CD4-positive, alpha-beta T cell treated with Interleukin-17A for 1 hour (primary cell): ENCODE results near the gene ANKRD49.
A peak's percentile ranks its signal among the peaks of the same experiment; 100 is the strongest.
"Not testable (repeated sequence)": the region's sequence is repeated elsewhere in the genome, so short reads cannot be mapped to it uniquely, and the experiment has no call there.

Experiments used
- DNase-seq: peaks from one replicate; pipeline ENCODE4 v3.0.0-alpha.2; 2020

Gene ANKRD49, protein sequence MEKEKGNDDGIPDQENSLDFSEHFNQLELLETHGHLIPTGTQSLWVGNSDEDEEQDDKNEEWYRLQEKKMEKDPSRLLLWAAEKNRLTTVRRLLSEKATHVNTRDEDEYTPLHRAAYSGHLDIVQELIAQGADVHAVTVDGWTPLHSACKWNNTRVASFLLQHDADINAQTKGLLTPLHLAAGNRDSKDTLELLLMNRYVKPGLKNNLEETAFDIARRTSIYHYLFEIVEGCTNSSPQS

DNA sequence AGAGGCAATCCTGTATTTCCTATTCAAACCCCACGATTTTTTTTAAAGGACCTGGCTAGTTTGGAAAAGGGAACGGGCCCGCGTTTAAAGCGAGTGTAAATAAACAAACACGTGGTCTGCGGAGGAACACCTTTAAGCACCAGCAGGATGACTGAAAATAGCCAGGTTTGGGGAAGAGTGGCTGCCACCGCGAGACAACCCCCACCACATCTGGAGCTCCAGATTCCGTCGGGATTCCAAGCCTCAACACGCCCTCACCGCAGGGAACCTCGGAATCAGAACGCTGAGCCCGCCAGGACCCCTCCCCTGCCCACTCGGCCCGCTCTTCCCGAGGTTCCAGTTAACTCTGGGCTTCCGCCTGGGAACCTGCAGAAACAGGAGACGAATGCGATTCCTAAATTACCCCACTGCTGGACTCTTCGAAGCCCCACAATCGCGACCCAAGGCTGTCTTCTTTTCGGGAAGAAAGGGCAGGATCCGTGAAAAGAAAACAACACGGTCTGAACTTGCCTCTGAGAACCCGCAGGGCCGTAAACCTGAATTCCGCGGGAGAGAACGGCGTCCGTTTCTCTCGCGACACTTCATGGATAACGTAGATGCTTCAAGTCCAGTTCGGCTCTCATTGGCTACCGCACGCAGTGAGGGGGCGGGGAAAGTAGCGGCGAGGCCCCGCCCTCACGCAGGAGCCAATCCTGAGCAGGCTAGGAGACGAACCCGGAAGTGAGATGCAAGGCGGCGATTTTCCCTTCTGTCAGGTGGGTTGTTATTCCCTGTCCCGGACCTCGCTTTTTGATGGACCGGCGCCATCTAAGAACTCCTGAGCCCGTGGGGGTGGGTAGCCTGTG, at the start of gene ANKRD49, which contains the start of gene MRE11:
ANKRD49 (plus strand) TSS at position 704 of the 845 bp plus-strand sequence. CDS start 2,710 bp downstream, outside the sequence.
MRE11 (minus strand) TSS at position 564 of the 845 bp plus-strand sequence. CDS start 1,043 bp downstream, outside the sequence.
- DNase-seq = peak; percentile 97

DNA sequence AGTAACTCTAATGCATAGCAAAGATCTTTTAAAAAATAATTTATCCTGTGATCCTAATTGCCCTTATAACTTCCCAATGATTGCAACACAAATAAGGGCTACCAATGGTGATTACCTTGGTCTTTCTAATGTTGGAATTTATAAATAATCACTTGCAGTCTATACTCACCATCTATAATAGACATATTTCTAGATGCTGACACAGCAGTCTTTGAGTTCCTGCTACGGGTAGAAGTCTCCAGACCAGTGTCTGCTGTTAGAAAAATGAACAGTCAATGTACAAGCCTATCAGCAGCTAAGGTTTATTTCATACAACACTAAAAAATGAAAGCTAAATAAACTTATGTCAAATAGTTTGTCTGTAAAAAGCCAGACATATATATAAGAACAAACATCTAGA, 48.1 kb upstream of the ANKRD49 start:
- no peak for DNase-seq

DNA sequence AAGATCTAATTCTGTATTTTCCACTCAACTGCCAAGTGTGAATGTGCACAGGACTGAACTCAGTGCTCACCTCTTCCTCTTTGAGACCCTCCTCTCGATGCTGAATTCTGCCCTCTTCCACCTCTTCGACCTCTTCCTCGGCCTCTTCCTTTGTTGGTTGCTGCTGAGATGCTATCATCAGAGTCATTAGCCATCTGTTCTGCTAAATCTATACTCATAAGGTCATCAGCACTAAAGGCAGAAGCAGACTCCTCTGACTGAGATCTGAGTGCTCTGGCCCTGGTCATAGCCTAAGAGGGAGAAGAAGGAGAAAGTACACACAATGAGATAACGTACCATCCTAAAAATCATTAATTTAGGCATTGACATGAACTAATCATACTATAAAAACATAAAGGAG, 46.6 kb upstream of the ANKRD49 start:
- no peak for DNase-seq

DNA sequence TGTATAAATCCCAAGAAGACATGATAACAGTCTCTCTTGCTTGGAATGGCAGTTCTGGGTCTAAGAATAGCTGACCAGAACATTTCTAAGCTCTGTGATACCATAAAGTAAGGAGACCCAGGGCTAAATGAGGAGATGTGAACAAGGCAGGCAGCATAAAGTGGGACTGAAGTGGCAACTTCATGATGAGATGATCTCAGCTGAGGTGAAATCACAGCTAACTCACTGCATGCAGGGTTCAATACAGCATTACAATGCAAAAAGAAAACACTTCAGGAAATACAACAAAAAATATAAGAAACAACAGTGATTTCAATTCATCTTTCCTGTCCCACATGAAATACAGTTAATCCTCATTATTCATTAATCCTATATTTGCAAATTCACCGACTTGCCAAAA, 44.8 kb upstream of the ANKRD49 start:
- no peak for DNase-seq

DNA sequence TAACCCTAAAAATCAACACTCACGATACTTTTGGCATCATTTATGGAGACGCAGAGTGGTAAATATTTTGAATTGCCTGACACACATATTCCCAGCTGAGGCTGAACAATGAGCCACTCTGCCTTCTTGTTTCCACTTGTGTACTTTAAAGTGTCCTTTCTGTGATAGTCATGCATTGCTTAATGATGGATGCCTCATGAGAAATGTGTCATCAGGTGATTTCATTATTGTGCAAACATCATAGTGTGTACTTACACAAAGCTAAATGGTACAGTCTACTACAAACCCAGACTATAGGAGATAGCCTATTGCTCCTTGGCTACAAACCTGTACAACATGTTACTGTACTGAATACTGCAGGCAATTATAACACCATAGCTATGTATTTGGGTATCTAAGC, 44.3 kb upstream of the ANKRD49 start:
- DNase-seq = no peak

DNA sequence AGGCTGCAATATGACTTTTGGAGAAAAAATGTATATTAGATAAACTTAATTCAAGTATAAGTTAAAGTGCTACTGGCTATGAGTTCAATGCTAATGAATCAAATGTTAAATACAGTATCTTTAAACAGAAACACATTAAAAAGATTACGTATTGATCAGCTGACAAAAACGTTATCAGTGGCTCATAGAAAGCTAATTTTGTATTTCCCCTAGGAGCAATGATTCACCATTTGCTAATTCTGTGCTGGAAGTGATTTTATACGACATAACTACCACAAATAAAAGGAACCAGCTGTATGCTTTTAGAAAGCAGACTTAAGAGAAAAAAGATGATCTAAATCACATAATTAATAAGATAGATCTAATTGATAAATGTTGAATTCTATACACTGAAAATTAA, 43.7 kb upstream of the ANKRD49 start:
- no peak for DNase-seq

DNA sequence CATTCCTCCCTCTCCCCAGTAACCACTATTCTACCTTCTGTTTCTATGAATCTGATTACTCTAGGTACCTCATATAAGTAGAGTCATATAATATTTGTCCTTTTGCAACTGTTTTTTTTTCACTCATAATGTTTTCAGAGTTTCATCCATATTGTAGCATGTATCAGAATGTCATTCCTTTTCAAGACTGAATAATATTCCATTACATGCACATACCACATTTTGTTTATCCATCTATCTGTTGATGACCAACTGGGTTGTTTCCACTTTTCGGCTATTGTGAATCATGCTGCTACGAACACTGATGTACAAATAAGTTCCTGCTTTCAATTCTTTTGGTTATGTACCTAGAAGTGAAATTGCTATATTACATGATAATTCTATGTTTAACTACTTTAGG, 40.8 kb upstream of the ANKRD49 start:
- DNase-seq = no peak

DNA sequence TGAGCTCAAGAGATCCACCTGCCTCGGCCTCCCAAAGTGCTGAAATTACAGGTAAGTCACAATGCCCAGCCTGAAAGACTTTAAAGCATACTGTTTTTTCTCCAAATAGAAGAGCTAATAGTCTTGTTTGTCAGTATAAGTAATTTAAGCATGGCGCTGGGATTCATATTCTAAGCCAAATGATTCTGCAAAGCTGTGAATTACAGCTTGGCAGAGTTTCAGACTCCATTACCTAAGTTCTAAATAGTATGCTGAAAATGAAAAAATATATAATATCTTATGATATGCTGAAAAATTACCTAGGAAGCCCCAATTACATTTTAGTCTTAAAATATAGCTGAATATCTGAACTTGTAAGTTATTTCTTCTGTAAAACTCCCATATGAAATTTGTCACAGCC, 39.5 kb upstream of the ANKRD49 start:
- DNase-seq = no peak

DNA sequence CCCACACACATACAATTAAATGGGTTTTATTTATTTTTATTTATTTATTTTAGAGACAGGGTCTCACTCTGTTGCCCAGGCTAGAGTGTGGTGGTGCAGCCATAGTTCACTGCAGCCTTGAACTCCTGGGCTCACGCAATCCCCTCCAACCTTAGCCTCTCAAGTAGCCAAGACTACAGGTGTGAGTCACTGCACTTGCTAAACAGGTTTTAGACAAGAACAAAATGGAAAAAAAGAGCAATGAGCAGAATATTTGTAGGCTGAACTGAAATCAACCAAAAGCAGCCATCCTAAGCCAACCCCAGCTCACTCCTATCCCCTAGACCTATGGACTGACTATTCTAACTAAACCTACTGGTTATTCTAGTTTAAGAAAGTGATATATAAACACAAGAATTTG, 37.9 kb upstream of the ANKRD49 start:
- DNase-seq = no peak

DNA sequence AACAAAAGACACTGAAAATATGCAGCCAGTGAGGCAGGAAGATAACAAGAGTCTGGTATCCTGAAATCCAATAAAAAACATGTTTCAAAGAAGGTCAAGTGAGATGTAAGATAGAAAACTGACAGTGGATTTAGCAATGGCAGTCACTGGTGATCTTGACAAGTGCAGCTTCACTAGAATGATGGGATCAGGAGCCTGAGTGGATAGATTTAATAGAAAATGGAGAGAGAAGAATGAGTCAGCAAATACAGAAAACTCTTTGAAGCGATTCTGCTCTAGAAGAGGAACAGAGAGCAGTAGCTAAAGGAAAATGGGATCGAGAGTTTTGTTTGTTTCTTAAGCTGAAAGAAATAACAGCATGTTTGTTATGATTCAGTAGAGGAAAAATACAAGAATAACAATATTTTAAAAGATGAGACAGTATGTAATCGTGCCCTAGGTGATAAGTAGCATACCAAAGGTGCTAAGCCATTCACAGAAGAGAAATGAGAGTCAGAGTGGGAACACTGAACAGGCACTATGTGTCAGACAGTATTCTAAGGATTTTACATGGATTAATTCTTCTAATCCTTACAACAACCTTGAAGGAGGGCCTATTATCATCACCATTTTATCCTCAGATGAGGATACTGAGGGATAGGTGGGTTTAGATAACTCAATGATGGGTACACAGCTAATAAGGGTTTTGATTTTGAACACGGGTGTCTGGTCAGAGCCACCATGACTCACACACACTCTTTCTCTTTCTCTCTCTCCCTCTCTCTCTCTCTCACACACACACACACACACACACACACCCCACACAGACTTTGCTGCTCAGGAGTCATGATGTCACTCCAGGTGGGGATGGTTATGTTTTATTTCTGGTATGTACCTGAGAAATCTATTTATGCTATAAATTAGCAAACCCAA, 36.4 kb upstream of the ANKRD49 start:
- no peak for DNase-seq

DNA sequence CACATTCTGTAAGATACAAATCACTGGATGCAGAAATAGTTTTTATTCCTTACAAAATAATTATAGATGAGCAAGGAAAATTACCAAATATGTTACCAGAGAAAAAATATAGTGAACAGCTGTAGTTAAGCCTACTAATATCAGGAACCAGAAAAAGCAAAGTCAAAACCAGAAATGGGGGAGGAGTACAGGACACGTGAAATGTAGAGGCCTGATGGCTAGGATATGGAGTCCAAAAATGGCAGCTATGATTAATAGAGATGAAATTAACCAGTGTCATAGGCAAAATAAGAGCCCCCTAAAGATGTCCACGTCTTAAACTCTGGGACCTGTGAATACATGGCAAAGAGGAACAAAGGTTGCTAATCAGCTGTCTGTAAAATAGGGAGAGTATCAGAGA, 34.2 kb upstream of the ANKRD49 start:
- no peak for DNase-seq

DNA sequence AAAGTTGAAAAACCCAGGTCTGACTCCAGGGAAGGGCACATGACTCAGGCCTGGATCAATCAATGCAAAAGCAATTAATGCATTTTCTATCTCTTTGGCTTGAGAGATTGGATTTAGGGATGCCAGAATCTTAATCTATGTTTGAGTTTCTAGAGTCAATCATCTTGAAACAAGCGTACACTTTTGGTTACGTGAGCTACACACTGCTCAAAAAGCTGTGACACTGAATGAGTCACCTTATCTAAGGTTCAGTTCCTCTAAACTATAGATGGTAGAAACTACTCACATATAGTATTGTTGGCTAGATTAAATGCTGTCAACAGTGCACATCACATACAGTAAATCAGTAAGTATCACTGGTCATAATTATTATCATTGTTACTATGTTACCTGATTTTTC, 24.4 kb upstream of the ANKRD49 start:
- no peak for DNase-seq

DNA sequence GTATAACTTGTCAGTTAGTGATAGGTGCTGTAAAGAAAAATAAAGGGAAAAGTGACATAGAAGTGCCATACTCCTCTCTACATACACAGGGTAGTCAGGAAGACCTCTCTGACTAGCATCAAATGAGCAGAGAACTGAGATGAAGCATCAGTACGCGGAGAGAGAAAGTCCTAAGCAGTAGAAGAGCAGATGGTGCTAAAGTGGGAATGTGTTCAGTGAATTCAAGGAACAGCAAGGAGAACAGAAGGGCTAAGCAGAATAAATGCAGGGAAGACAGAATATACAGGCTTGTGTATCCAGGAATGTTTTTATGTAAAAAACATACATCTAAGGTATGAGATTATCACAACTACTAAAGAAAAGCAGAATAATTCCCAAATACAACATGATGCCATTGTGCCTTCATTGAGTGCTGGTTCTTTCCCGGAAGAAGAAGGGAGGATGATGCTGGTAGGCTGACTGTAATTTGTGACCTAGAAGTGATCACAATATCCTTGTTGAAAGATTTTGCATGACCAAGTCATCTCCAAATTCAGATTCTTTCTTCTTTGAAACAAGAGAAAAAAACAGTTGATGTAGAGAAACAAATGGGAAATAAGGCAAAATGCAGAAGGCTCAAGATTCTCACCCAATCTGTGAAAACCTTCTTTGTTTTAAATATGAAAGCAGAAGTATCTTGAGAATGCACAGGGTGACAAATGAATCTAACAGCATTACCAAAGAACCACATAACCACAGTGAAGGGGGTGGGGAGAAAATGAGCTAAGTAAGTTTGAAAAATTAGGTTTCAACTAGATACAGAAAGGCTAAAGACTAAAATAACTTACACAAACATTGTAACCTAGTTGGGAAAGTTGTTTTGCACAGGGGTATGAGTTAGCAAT, 20.6 kb upstream of the ANKRD49 start:
- peak; percentile 45 for DNase-seq

DNA sequence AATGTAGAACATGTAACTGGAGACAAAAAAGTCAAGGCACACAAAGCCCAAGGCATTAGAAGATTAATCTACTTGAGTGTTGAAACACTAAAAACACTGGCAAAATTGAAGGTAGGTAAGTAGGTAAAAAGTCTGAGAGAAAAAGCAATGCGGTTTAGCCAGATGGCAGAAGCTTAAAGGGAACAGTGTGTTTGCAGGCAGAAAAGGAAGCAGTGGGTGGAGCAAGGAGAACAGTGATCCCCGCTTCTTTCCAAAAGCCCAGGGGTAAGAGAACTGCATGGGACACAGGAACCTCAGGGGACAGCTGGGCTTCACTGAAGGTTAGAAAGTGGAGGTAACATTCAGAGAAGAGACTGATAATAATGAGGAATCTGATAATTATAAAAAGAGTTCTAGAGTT, 16.2 kb upstream of the ANKRD49 start:
- DNase-seq = no peak

DNA sequence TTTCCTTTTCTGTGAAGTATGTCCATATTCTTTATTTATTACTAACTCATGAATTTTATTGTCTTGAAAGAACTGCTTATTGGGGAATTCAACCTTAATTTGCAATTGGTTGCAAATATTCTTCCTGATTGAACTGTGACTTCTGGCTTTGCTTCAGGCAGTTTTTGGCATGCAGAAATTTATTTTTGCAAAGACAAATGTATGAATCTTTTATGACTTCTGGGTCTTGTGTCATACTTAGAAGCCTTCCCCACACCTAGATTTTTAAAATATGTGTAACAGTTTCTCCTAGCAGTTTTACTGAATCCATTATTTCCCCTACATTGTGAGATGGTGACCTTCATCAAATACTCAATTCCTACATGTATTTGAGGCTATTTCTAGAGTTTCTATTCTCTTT, 12.4 kb upstream of the ANKRD49 start:
- no peak for DNase-seq

DNA sequence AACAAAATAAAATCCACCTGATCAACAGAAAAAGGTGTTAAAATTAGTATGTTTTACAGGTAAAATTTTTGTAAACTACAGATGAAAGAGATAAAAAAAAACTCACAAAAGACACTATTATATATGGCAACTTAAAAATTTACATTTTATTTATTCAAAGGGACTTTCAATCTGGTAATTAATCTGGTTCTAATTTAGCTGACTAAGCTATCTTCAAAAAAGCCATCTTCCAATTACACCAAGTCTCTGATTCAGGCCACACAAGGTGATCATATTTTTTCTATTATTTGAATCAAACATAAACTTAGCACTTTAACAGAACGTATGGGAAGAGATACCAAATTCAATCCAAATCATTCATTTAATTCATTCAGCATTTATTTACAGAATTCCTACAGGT, 7.7 kb upstream of the ANKRD49 start:
- no peak for DNase-seq

DNA sequence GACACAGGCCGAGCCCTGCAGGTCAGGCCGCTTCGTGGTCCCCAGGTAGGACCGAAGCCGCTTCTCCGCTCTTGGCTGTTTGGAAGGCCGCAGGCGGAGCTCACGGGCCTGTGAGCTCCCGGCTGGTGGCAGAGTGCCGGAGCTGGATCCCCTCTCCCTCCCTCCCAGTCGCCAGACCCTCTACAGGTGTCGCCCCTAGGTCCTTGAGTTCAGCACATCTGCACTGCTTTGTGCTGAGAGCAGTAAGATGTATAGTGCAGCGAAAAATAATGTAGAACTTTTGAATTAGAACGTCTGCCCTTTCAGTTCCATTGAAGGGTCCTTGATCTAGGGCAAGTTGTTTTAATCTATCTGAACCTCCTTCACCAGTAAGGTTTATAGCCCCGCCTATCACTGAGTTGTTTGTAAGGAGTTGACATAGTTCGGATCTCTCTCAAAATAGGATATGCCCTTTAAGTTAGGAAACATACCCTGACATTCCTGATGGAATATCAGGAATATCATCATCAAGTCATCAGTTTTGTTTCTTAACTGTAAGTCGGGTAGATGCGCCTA, 419 bp downstream of the ANKRD49 start:
- no peak for DNase-seq

DNA sequence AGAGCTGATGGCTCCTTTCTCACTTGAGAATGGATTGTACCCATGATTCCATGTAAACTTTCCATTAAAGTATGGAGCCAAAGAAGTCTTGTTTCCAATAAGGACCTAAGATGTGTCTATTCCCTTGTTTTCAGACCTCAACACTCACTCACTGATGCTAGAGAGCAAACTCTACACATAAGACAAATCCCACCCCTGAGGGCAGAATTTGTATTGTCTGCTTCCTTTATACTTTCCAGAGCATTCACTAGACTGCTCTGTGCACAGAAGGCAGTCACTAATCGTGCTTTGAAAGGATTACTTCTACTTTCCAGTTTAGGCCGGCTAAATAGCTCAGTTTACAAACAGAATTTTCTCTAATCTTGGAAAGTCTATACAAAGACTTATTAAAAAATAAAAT, 6.4 kb downstream of the ANKRD49 start:
- DNase-seq = no peak

DNA sequence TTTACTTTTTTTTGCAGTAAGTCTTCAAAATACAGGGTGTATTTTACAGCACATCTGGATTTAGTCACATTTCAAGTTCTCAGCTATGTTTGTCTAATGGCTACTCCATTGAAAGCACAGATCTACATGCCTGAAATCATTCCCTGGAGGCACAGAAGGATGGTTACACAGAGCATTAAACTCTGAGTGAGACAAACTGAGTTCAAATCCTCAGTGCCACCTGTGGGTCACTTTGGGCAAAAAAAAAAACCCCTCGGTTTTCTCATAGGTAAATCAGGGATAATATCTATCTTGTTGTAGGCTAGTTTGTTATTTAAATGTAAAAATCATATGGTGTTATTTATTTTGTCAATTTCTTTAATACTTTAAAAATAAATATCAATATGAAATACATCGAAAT, 7.7 kb downstream of the ANKRD49 start:
- no peak for DNase-seq

DNA sequence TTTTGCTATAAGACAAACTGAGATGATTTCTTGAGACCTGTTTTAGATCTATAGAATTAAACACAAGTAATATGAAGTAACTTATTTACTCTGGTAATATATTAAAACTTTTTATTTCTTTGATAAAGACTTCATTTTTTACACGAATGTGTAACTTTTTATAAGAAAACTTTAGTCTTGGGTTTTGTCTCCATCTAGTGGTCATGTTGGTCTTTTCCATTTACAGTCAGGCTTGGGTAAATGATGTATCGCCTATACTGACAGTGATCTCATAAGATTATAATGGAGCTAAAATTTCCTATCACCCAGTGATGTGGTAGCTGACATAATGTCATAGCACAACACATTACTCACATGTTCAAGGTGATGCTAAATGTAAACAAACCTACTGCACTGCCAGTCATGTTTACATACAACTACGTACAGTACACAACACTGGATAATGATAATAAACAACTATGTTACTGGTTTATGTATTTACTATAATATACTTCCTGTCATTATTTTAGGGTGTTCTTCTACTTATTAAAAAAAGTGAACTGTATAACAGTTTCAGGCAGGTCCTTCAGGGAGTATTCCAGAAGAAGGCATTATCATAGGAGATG, 11.0 kb downstream of the ANKRD49 start:
- peak; percentile 71 for DNase-seq

DNA sequence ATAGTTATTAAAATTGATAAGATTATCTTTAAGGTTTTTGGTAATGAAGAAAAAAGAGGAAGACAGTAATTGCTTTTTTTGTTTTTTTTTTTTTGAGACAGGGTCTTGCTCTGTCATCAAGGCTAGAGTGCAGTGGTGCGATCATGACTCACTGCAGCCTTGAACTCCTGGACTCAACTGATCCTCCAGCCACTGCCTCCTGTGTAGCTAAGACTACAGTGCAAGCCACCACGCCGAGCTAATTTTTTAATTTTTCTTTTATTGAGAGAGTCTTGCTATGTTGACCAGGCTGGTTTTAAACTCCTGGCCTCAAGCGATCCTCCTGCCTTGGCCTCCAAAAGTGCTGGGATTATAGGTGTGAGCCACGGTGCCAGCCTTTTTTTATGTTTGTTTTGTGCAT, 12.7 kb downstream of the ANKRD49 start:
- DNase-seq = not testable (repeated sequence)

DNA sequence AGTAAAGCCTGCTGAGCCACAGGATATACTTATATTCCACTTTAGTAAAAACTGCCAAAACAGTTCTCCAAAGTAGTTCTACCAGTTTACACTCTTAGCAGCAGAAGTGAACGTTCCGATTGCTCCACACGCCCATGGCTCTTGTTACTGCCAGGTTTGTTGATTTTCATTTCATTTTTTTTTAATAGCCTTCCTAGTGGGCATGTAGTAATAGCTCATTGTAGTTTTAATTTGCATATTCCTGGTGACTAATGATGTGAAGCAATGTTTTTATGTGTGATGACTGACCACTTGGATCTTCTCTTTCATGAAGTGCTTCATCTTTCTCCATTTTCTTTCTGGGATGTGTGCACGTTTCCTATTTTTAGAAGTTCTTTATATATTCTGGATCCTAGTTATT, 13.7 kb downstream of the ANKRD49 start:
- no peak for DNase-seq
